HEK293T (cell line): ENCODE measurements around the gene LMTK2.

Experiments
- CTCF ChIA-PET: fragments of 350-600 bp; formaldehyde crosslinking; extraction: SDS; loops from one replicate; lab custom pipeline; 2021; ENCODE audit warnings: antibody characterized with exemption, inconsistent platforms; lab: Yijun Ruan, JAX
- POLR2A ChIA-PET: fragments of 350-600 bp; formaldehyde crosslinking; extraction: SDS; loops from one replicate; lab custom pipeline; 2020; ENCODE audit warnings: antibody characterized with exemption, inconsistent platforms; lab: Yijun Ruan, JAX
- DNase-seq: peaks from one replicate; pipeline ENCODE4 v3.0.0; 2012; ENCODE audit warnings: mixed read lengths; ENCODE audit errors: extremely low spot score
- ARNT ChIP-seq: fragments of 450-650 bp; IDR thresholded peaks from 2 replicates; pipeline ENCODE4 v1.6.1; 2017; ENCODE audit warnings: mild to moderate bottlenecking
- BHLHE40 ChIP-seq: fragments of 450-650 bp; IDR thresholded peaks from 2 replicates; pipeline ENCODE4 v1.6.1; 2016; ENCODE audit warnings: mild to moderate bottlenecking, moderate library complexity, borderline replicate concordance
- CTBP1 ChIP-seq: fragments of 450-650 bp; IDR thresholded peaks from 2 replicates; pipeline ENCODE4 v1.6.1; 2016; ENCODE audit warnings: borderline replicate concordance
- ELF4 ChIP-seq: fragments of 450-650 bp; IDR thresholded peaks from 2 replicates; pipeline ENCODE4 v1.6.1; 2017; ENCODE audit warnings: antibody characterized with exemption
- FOXA1 ChIP-seq: fragments of 450-650 bp; IDR thresholded peaks from 2 replicates; pipeline ENCODE4 v1.6.1; 2016; ENCODE audit warnings: mild to moderate bottlenecking
- FOXK2 ChIP-seq: fragments of 450-650 bp; IDR thresholded peaks from 2 replicates; pipeline ENCODE4 v1.6.1; 2016; ENCODE audit warnings: mild to moderate bottlenecking
- FOXM1 ChIP-seq: fragments of 450-650 bp; IDR thresholded peaks from 2 replicates; pipeline ENCODE4 v1.6.1; 2017; ENCODE audit warnings: mild to moderate bottlenecking, borderline replicate concordance
- HDGF ChIP-seq: fragments of 450-650 bp; IDR thresholded peaks from 2 replicates; pipeline ENCODE4 v1.6.1; 2017; ENCODE audit warnings: antibody characterized with exemption, borderline replicate concordance
- L3MBTL2 ChIP-seq: fragments of 450-650 bp; conservative IDR thresholded peaks from 2 replicates; pipeline ENCODE4 v1.6.1; 2016; ENCODE audit warnings: mild to moderate bottlenecking
- LEF1 ChIP-seq: fragments of 450-650 bp; IDR thresholded peaks from 2 replicates; pipeline ENCODE4 v1.6.1; 2017; ENCODE audit warnings: mild to moderate bottlenecking, borderline replicate concordance
- NFRKB ChIP-seq: fragments of 450-650 bp; IDR thresholded peaks from 2 replicates; pipeline ENCODE4 v1.6.1; 2016; ENCODE audit warnings: mild to moderate bottlenecking, moderate library complexity
- SP1 ChIP-seq: fragments of 450-650 bp; IDR thresholded peaks from 2 replicates; pipeline ENCODE4 v1.6.1; 2017
- SUZ12 ChIP-seq: fragments of 450-650 bp; IDR thresholded peaks from 2 replicates; pipeline ENCODE4 v1.6.1; 2016; ENCODE audit warnings: mild to moderate bottlenecking
- TARDBP ChIP-seq: fragments of 450-650 bp; IDR thresholded peaks from 2 replicates; pipeline ENCODE4 v1.6.1; 2016
- ZNF384 ChIP-seq: fragments of 450-650 bp; IDR thresholded peaks from 2 replicates; pipeline ENCODE4 v1.6.1; 2016
- TF ChIP-seq, protein P1 (sequence below): fragments of 450-650 bp; IDR thresholded peaks from 2 replicates; pipeline ENCODE4 v1.6.1; 2016

Gene LMTK2

GRCh38 chr7:98241674-98242241 lies 135.1 kb downstream of the LMTK2 start:
- ChIA-PET POLR2A (no interaction called here), CTCF (no interaction called here)
- TF ChIP-seq BHLHE40 = no peak
- TF ChIP-seq ELF4 = no peak
- no peak for TF ChIP-seq SUZ12
- TF ChIP-seq FOXM1 = no peak
- no peak for TF ChIP-seq L3MBTL2
- TF ChIP-seq ZNF384 = no peak
- TF ChIP-seq CTBP1 = no peak
- TF ChIP-seq ARNT = no peak
- TF ChIP-seq NFRKB = no peak
- TF ChIP-seq TARDBP = no peak
- TF ChIP-seq, protein P1, sequence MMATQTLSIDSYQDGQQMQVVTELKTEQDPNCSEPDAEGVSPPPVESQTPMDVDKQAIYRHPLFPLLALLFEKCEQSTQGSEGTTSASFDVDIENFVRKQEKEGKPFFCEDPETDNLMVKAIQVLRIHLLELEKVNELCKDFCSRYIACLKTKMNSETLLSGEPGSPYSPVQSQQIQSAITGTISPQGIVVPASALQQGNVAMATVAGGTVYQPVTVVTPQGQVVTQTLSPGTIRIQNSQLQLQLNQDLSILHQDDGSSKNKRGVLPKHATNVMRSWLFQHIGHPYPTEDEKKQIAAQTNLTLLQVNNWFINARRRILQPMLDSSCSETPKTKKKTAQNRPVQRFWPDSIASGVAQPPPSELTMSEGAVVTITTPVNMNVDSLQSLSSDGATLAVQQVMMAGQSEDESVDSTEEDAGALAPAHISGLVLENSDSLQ = no peak
- TF ChIP-seq HDGF = no peak
- no peak for DNase-seq

DNA sequence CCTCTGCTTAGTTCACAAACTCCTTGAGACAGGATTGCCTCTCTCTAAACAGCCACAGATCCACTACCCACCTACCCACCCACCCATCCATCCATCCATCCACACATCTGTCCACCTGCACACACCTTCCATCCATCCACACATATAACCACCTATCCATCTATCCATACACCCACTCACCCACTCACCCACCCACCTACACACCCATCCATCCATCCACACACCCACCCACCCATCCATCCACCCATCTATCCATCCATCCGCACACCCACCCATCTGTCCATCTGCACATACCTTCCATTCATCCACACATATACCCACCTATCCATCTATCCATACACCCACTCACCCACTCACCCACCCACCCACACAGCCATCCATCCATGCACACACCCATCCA lies 135.7 kb downstream of the LMTK2 start:
- DNase-seq = no peak
- ChIA-PET CTCF (no interaction called here), POLR2A (no interaction called here)
- TF ChIP-seq ZNF384 (no peak), FOXK2 (no peak), ELF4 (no peak), BHLHE40 (no peak), TARDBP (no peak), FOXA1 (no peak), SP1 (no peak), CTBP1 (no peak), HDGF (no peak), LEF1 (no peak), NFRKB (no peak), SUZ12 (no peak), L3MBTL2 (no peak), FOXM1 (no peak), ARNT (no peak)
- TF ChIP-seq, protein P1 = no peak

DNA sequence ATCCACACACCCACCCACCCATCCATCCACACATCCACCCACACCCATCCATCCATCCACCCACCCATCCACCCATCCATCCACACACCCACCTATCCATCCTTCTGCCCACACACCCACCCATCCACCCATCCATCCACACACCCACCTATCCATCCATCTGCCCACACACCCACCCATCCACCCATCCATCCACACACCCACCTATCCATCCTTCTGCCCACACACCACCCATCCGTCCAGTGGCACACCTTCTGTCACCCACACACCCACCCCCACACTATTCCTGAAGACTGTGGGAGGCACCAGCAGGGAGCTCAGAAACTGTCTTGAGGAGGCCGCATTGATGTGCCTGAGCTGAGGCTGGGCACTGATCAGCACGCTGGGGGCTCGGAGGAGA lies 136.3 kb downstream of the LMTK2 start:
- DNase-seq = no peak

DNA sequence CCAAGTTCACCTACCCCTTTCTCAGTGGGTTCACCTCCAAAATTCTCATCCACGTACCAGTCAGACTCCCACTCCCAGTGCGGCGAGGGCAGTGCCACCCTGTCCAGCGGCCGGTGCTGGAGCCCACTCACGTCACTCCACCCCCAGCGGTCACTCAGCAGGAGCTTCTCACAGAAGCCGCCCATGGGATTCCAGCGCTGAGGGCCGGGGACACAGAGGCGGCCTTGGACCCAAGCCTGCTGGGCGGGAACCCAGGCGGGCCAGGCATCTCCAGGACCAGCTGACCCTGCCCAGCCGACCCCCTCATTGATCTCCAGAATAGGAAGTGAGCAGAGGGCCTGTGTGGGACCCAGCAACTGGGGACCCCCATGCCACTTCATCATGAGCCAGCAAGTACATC lies 138.2 kb downstream of the LMTK2 start:
- no peak for DNase-seq
- POLR2A ChIA-PET = no interaction called here
- CTCF ChIA-PET = no interaction called here
- TF ChIP-seq LEF1 (no peak), NFRKB (no peak), CTBP1 (no peak), FOXA1 (no peak), ARNT (no peak), FOXK2 (no peak), TARDBP (no peak), ELF4 (no peak), SUZ12 (no peak), ZNF384 (no peak), BHLHE40 (no peak), FOXM1 (no peak), HDGF (no peak)
- TF ChIP-seq, protein P1 = no peak

More for the DNA sequence above, 136.3 kb downstream of the LMTK2 start:
- ChIA-PET CTCF (no interaction called here), POLR2A (no interaction called here)
- TF ChIP-seq, protein P1 = no peak
- TF ChIP-seq FOXA1 (no peak), L3MBTL2 (no peak), CTBP1 (no peak), ZNF384 (no peak), LEF1 (no peak), ARNT (no peak), TARDBP (no peak)

- ChIA-PET POLR2A (no interaction called here), CTCF (interaction anchor here (0.6 kb wide), 1 partner anchor 9 kb away, joined by 3 read pairs; no protein-coding TSS in a partner anchor)
- TF ChIP-seq BHLHE40 = no peak
- no peak for TF ChIP-seq HDGF
- no peak for TF ChIP-seq ELF4
- TF ChIP-seq SP1 = no peak
- no peak for TF ChIP-seq ZNF384
- no peak for TF ChIP-seq LEF1
- no peak for TF ChIP-seq CTBP1
- TF ChIP-seq FOXK2 = no peak
- no peak for DNase-seq
Measured at GRCh38 chr7:98248156-98248555, 141.5 kb downstream of the LMTK2 start.

- POLR2A ChIA-PET = no interaction called here
- CTCF ChIA-PET = no interaction called here
- no peak for DNase-seq
- no peak for TF ChIP-seq HDGF
- TF ChIP-seq, protein P1 = no peak
Measured at GRCh38 chr7:98249106-98249505, 142.4 kb downstream of the LMTK2 start.
